GM10847 (cell line): Measurements from ENCODE around the gene SFRP2.

Experiments
- POLR2A ChIP-seq: IDR thresholded peaks from 2 replicates; pipeline ENCODE4 v1.6.1; 2011; ENCODE audit not compliant: insufficient read length; ENCODE audit errors: extremely low read depth

Gene SFRP2, protein sequence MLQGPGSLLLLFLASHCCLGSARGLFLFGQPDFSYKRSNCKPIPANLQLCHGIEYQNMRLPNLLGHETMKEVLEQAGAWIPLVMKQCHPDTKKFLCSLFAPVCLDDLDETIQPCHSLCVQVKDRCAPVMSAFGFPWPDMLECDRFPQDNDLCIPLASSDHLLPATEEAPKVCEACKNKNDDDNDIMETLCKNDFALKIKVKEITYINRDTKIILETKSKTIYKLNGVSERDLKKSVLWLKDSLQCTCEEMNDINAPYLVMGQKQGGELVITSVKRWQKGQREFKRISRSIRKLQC

DNA sequence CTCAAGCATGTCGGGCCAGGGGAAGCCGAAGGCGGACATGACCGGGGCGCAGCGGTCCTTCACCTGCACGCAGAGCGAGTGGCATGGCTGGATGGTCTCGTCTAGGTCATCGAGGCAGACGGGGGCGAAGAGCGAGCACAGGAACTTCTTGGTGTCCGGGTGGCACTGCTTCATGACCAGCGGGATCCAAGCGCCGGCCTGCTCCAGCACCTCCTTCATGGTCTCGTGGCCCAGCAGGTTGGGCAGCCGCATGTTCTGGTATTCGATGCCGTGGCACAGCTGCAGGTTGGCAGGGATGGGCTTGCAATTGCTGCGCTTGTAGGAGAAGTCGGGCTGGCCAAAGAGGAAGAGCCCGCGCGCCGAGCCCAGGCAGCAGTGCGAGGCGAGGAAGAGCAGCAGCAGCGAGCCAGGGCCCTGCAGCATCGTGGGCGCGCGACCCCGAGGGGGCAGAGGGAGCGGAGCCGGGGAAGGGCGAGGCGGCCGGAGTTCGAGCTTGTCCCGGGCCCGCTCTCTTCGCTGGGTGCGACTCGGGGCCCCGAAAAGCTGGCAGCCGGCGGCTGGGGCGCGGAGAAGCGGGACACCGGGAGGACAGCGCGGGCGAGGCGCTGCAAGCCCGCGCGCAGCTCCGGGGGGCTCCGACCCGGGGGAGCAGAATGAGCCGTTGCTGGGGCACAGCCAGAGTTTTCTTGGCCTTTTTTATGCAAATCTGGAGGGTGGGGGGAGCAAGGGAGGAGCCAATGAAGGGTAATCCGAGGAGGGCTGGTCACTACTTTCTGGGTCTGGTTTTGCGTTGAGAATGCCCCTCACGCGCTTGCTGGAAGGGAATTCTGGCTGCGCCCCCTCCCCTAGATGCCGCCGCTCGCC is at the start of gene SFRP2:
Gene SFRP2 (minus strand): TSS at position 671 of the 864 bp plus-strand sequence. CDS start 248 bp downstream, at position 423.
- TF ChIP-seq POLR2A = no peak

DNA sequence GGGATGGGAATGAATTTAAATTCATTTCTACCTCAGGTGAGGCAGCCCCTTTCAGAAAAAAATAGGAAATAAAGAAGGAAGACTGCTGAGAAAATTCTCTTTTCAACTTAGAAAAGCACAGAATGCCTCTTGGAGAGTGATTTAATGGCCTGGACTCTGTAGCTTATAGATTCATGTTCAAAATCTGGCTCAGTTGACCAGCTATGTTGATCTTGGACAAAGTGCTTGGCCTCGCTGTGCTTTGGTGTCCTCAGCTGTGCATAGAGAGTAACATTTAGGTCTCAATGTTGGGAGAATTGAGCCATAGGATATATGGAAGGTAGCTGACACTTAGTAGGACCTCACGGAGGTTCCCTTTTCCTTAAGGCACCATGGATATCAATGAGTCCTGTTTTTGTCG is 49.7 kb upstream of the SFRP2 start:
- TF ChIP-seq POLR2A = no peak

DNA sequence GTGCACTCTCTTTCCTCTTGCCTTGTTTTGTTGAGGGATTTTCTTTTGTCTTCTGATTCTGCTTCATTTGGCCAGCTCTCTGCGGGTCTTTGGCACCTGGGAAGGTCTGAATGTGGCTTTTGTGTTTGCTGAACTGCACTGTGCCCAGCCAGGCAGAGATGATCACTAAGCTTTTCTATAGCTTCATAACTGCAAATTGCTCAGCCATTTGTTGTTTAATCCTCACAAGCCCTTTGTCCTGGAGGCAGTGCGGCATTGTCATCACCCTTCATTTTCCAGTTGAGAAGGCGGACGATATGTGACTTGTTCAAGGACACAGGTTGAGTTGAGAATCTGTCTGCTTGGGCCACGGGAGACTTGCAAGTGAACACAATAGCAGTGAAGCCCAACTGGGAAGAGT is 46.0 kb upstream of the SFRP2 start:
- TF ChIP-seq POLR2A = no peak

DNA sequence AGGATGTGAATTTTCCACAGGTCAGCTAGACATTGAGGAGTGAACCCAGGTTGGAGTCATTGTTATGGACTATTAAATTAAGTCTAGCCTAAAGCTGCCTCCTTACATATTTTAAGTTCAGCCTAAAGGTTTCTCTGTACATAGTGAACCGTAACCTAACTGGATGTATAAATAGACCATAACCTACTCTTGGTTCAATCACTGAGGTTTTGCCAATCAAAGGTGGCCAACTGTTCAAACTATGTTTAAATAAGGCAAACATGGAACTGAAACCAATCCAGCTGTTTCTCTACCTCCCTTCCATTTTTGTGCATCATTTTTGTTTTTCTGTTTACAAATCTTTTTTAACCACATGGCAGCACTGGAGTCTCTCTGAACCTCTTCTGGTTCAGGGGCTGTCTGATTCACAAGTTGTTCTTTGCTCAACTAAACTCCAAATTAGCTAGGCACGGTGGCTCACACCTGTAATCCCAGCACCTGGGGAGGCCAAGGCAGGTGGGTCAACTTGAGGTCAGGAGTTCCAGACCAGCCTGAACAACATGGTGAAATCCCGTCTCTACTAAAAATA is 43.9 kb upstream of the SFRP2 start:
- TF ChIP-seq POLR2A = no peak

DNA sequence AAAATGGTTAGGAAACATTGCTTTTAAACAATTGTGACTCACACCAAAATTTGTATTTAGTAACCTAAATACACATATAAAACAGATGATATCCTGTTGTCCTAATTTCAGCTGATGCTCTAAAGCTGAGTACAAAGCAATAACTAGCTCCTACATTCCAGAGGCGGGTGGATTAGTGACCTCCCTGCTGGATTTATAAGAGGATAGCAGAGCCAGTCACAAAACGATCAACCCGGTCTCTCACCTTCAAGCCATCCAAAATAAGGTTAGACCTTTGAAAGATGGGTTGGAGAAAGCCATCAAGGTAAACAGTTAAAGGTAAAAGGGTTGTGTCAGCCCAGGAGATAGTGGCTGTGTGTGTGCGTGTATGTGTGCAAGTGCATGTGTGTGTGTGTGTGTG is 43.2 kb upstream of the SFRP2 start:
- no peak for TF ChIP-seq POLR2A

DNA sequence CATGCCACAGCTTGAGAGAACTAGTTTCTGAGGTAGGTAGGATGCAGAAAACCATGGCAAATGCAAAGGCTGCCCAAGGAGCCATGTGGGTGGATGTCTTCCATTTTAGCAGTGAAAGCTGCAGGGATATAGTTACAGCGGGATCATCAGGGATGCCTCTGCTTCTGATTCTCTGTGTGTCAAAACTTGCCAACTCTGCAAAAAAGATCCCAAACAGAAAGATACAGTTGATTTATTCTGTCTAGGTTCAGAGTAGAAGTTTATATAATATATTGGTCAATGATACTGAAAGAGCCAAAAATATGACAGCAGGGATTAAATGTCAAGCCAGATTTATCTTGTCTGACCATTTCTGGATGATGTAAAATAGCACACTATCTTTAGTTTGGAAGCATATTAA is 42.4 kb upstream of the SFRP2 start:
- no peak for TF ChIP-seq POLR2A

DNA sequence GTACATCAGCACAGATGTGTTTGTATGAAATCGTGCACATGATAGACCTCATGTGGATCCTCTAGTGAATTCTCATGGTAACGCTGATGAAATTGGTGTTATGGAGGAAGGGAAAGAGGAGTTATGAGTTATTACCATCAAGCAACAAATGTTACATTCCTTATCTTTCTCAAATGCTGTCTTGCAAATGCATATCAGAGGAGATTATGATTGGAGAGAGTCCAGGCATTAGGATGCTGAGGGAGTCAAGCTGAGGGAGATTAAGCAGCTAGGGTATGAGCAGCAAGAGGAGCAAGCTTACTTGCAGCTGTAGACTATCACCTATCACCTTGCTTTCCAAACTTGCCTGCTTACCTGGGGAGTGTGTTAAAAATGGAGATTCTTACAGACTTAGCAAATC is 36.8 kb upstream of the SFRP2 start:
- no peak for TF ChIP-seq POLR2A

DNA sequence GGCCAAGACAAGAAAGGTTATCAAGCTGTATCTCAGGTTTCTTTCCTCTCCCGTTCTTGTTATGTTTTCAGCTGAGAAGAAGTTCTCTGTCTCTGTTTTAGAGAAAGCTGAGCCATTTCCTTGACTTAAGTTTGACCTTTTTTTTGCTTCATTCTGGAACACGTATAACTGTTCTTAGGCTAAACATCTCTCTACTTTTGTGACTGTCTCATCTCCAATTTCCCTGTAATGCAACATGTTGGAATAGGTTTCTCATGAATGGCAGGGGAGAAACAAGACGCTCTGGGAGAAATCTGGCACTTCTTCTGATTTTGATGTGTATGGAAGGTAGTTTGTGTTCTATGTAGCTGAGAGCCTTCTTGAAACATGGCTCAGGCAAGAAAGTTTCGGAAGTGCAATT is 36.2 kb upstream of the SFRP2 start:
- no peak for TF ChIP-seq POLR2A

DNA sequence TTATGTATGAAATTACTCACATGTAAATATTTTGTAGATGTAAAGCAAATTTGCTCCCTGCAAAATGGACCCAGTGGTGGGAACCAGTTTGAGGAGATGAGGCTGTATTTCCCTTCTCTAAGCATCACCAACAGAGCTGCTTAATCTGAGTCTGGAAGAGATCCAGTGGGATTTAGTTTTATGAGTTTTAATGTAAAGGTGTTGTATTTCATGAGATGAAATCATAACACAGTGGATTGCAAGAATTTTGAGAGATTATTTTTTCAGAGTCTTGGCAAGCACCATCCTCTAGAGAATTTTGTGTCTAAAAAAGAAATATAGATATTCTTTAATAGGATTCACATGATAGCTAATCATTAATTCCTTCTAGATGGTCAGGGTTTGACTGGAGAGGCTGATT is 35.6 kb upstream of the SFRP2 start:
- no peak for TF ChIP-seq POLR2A

DNA sequence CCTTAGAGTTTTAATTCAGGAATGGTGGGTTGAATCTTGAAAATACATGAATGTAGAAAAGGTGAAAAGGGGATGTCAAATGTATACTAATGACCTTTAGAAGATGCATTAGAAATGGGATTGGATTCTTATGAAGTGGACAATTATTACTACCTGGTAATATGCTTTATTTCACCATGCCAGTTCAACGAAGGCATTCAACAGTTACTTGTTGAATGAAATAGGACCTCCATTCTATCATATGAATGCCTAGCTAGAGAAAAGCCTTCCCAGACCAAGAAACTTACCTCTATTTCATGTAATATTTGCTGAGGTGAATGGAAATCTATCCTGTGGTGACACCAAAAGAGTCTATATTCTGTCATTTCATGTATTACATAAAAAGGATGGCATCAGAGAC is 34.6 kb upstream of the SFRP2 start:
- no peak for TF ChIP-seq POLR2A

DNA sequence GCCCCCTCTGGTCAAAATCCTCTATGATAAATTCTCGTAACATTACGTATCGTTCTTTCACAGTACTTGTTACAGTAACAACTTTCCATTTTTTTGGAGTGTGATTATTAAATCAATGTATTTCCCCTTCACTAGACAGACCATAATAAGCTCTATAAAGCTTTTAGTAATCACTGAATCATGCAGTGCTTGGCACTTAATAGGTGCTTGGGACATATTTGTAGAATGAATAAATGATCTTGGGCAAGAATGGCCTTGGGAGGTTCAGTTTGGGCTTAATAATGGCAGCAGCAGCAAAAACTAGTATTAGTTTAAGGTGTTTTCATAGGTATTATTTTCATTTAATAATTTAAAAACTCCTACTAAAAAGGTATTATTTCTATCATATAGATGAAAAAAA is 33.4 kb upstream of the SFRP2 start:
- no peak for TF ChIP-seq POLR2A

DNA sequence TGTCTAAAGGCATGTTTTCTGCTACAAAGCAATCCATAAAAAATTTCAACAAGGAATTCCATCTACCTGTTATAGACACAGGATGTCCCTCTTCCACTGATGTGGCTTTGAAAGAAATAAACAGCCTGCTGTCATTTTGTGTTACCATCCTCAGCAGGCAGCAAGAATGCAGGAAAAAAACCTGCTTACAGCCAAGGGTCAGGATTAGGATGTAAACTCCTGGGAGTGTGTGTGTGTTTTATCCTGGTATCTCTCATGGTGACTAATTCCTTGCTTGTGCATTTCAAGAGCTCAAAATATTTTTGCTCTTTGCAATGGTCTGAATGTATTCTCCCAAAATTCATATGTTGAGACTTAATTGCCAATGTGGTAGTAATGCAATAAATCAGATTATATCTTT is 28.6 kb upstream of the SFRP2 start:
- no peak for TF ChIP-seq POLR2A

DNA sequence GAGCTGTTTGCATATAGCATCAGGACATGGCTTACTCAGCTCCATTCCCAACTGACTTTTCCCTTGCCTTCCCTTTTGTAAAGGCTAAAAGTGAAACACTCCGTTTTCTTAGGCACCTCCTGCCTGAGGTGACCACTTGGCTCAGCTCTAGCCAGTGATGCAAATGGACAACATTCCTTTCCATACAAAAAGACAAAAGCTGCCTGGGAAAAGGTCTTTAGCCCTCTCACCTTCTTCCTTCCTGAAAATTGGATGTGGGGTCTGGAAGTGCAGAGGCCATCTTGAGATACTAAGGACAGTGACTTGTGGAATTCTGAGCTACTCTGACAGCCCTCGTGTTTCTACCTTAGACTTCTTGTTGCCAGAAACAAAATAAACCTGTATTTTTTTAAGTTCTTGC is 27.7 kb upstream of the SFRP2 start:
- no peak for TF ChIP-seq POLR2A

DNA sequence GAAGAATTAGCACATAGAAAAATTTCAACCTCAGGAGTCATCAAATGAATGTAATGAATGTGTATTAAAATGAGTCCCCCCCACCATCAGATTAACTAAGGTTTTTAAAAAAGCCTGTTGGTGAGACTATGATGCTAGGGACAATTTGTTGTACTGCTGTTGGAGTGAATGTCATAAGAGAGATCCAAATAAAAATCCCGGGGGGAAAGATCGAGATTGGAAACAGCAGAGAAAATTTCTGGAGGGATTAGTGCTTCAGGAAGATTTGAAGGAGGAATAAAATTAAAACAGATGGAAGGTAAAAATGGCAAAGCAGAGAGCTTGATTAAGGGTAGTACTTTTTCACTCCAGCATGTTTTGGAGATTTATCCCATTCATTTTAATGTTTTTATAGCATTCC is 25.9 kb upstream of the SFRP2 start:
- no peak for TF ChIP-seq POLR2A

DNA sequence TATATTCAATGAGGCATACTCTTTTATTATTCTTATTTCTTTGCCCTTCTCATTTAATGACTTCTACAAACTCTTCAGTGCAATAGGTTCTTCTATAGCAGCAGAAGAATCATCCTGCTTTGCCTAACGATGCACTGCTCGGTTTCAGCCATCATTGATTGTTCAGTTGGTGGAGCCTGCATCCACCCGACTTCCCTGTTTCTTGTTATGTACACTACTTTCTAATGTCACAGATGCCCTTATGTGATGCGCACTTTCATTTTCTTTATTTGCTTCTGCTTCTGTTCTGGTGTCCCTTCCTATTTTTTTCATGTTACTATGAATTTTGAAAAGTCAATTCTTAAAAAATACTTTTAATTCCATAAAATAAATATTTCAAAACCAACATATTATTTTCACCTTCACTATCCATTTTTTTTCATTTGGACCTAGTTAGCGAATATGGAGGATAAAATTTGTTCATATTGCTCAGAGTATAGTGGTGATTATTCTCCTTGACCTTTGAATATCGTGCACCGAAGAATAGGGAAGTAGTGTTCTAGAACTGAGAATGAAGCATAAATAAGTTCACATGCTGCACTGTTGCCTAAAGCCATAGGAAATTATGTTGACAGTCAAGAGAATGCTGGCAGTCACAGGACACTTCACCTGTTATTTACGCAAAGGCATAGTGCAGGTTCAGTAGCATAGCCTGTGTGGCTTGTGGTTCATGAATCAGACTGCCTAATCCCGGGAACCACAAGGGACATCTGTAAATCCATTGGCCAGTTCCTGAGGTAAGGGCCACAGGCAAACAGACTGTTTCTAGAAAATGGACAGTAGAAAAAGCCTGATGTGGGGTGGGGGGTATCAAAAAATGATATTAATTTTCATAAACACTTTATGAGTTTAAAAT is 21.3 kb upstream of the SFRP2 start:
- no peak for TF ChIP-seq POLR2A
